Measurements from ENCODE around the gene SORD.
"Not testable (repeated sequence)": the region's sequence is repeated elsewhere in the genome, so short reads cannot be mapped to it uniquely, and the experiment has no call there.

DNA sequence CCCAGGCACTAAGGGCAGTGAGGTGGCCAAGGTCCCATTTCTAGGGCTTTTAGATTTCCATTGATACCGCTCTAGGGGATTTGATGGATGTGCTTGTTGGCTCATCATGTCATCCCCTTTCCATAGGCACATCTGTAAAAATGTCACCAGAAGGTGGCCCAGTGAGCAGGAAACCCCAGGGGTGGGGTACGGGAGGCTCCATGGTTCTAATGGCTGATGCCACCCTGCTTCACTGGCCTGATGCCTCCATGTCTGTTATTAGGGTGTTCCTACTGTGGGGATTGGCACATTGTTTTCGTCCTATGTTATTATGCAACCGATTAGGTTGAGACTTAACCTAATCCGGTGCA, 34.1 kb upstream of the SORD start:
- TF ChIP-seq, protein P1, sequence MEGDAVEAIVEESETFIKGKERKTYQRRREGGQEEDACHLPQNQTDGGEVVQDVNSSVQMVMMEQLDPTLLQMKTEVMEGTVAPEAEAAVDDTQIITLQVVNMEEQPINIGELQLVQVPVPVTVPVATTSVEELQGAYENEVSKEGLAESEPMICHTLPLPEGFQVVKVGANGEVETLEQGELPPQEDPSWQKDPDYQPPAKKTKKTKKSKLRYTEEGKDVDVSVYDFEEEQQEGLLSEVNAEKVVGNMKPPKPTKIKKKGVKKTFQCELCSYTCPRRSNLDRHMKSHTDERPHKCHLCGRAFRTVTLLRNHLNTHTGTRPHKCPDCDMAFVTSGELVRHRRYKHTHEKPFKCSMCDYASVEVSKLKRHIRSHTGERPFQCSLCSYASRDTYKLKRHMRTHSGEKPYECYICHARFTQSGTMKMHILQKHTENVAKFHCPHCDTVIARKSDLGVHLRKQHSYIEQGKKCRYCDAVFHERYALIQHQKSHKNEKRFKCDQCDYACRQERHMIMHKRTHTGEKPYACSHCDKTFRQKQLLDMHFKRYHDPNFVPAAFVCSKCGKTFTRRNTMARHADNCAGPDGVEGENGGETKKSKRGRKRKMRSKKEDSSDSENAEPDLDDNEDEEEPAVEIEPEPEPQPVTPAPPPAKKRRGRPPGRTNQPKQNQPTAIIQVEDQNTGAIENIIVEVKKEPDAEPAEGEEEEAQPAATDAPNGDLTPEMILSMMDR (IDR thresholded peaks at IDR 0.05), result not testable (repeated sequence)
- TF ChIP-seq POLR2A (IDR thresholded peaks at IDR 0.05), result not testable (repeated sequence)
